ENCODE measurements around the gene PBOV1.

Gene PBOV1

DNA sequence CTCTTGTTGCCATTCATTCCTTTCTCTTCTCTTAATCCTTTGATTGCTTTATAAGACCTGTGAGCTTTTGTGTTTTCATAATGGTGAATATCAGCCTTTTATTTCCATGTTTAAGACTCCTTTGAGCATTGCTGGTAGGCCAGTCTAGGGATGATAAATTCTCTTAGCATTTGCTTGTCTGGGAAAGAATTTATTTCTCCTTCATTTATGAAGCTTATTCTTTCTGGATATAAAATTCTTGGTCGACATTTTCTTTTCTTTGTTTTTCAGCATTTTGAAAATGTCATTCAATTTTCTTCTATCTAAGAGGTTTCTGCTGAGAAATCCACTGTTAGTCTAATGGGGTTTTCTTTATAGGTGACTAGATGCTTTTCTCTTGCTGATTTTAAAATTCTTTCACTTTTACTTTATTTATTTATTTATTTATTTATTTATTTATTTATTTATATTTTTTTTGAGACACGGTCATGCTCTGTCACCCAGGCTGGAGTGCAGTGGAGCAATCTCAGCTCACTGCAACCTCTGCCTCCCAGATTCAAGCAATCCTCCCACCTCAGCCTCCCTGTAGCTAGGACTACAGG is 41.5 kb downstream of the PBOV1 start:
- no peak overlapping the region for H3K4me3 ChIP-seq (ENCODE audit: low read length)
- no peak for TF ChIP-seq ZNF274 (IDR thresholded peaks at IDR 0.05; ENCODE audit: low read depth, low read length)

- no peak overlapping the region for H3K4me3 ChIP-seq (ENCODE audit: low read length)
- TF ChIP-seq ZNF274 (IDR thresholded peaks at IDR 0.05; ENCODE audit: low read depth, low read length): no peak
Measured at GRCh38 chr6:138175596-138175995, 42.7 kb downstream of the PBOV1 start.
